ENCODE measurements around the gene PANK1.
A peak's percentile ranks its signal among the peaks of the same experiment; 100 is the strongest.

PANK1 gene

DNA sequence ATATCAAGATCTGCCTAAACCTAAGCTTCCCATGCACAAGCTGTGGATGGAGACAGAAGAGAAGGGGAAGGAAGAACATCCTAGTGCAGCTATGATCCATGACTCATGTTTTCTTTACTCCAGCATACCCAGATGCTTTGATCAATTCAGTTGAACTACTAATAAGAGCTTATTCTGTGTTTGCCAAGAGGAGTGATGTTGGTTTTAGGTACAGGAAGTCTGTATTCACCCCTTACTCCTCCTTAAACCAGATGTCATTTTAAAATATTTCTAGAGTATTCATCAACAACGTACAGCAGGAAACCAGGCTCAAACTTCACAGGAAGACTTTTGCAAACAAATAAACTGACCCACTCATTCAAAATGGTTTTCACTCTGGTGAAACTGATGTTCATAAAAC is 29.2 kb downstream of the PANK1 start:
- H3K4me3 ChIP-seq (ENCODE audit: low read depth, low read length) = no peak overlapping the region
- peak; percentile 50 for DNase-seq (ENCODE audit: low read depth, low spot score)
- in situ Hi-C loops (cut with HindIII; ENCODE audit: low sequenced_read_pairs) = no loop called here
- no peak for TF ChIP-seq CTCF (IDR thresholded peaks at IDR 0.05; ENCODE audit: low read depth, low read length)

- H3K4me3 ChIP-seq (ENCODE audit: low read depth, low read length) = no peak overlapping the region
- no peak for TF ChIP-seq CTCF (IDR thresholded peaks at IDR 0.05; ENCODE audit: low read depth, low read length)
- in situ Hi-C loops (cut with HindIII; ENCODE audit: low sequenced_read_pairs) = no loop called here
- no peak for DNase-seq (ENCODE audit: low read depth, low spot score)
These were observed 29.9 kb downstream of the PANK1 start for GRCh38 chr10:89615112-89615511.

DNA sequence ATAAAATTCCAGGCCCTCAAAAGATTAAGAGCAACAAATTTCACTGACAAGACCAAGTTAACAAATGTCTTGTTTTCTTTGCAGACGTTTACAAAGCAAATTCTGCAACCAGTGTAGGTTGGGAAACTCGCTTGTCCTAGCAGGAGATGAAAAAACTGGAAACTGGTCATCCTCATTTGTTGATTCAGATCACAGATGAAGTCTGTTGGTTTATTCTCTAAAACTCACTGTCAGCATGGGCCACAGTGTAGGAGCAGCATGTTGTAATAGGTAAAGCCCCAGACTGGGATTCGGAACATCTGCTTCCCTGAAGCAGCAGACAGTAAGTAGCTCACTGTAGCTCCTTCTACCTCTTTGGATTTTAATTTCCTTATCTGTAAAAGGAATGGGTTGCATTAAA is 31.5 kb downstream of the PANK1 start:
- no peak for TF ChIP-seq CTCF (IDR thresholded peaks at IDR 0.05; ENCODE audit: low read depth, low read length)

GRCh38 chr10:89611282-89611681 is 33.8 kb downstream of the PANK1 start:
- no peak for TF ChIP-seq CTCF (IDR thresholded peaks at IDR 0.05; ENCODE audit: low read depth, low read length)
- no peak overlapping the region for H3K4me3 ChIP-seq (ENCODE audit: low read depth, low read length)
- DNase-seq (ENCODE audit: low read depth, low spot score) = no peak
- in situ Hi-C loops (cut with HindIII; ENCODE audit: low sequenced_read_pairs) = no loop called here

More for the DNA sequence above, 31.5 kb downstream of the PANK1 start:
- peak; percentile 16 for DNase-seq (ENCODE audit: low read depth, low spot score)
- no peak overlapping the region for H3K4me3 ChIP-seq (ENCODE audit: low read depth, low read length)
- in situ Hi-C loops (cut with HindIII; ENCODE audit: low sequenced_read_pairs) = no loop called here

GRCh38 chr10:89609833-89610346 is 35.2 kb downstream of the PANK1 start:
- no peak for DNase-seq (ENCODE audit: low read depth, low spot score)
- TF ChIP-seq CTCF (IDR thresholded peaks at IDR 0.05; ENCODE audit: low read depth, low read length) = no peak
- no peak overlapping the region for H3K4me3 ChIP-seq (ENCODE audit: low read depth, low read length)
- in situ Hi-C loops (cut with HindIII; ENCODE audit: low sequenced_read_pairs) = no loop called here

DNA sequence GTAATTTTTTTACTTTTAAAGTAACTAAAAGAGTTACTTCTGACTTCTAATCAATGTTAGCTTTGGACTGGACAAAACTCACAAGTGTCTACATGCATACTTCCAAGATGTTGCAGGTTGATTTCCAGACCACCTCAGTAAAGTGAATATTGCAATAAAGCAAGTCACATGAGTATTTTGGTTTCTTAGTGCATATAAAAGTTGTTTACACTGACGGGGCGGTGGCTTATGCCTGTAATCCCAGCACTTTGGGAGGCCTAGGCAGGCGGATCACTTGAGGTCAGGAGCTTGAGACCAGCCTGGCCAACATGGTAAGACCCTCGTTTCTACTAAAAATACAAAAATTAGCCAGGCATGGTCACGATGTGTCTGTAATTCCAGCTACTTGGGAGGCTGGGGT is 40.8 kb downstream of the PANK1 start:
- TF ChIP-seq CTCF (IDR thresholded peaks at IDR 0.05; ENCODE audit: low read depth, low read length) = no peak
- H3K4me3 ChIP-seq (ENCODE audit: low read depth, low read length) = no peak overlapping the region
- no peak for DNase-seq (ENCODE audit: low read depth, low spot score)
- in situ Hi-C loops (cut with HindIII; ENCODE audit: low sequenced_read_pairs) = no loop called here

GRCh38 chr10:89602919-89603318 is 42.1 kb downstream of the PANK1 start:
- in situ Hi-C loops (cut with HindIII; ENCODE audit: low sequenced_read_pairs) = no loop called here
- H3K4me3 ChIP-seq (ENCODE audit: low read depth, low read length) = no peak overlapping the region
- TF ChIP-seq CTCF (IDR thresholded peaks at IDR 0.05; ENCODE audit: low read depth, low read length) = no peak
- no peak for DNase-seq (ENCODE audit: low read depth, low spot score)
